HEK293T (cell line): Measurements from ENCODE around the gene ERBB2.

Experiments
- BHLHE40 ChIP-seq: fragments of 450-650 bp; IDR thresholded peaks from 2 replicates; pipeline ENCODE4 v1.6.1; 2016; ENCODE audit warnings: mild to moderate bottlenecking, moderate library complexity, borderline replicate concordance
- CTBP1 ChIP-seq: fragments of 450-650 bp; IDR thresholded peaks from 2 replicates; pipeline ENCODE4 v1.6.1; 2016; ENCODE audit warnings: borderline replicate concordance
- FOXA1 ChIP-seq: fragments of 450-650 bp; IDR thresholded peaks from 2 replicates; pipeline ENCODE4 v1.6.1; 2016; ENCODE audit warnings: mild to moderate bottlenecking
- FOXK2 ChIP-seq: fragments of 450-650 bp; IDR thresholded peaks from 2 replicates; pipeline ENCODE4 v1.6.1; 2016; ENCODE audit warnings: mild to moderate bottlenecking
- FOXM1 ChIP-seq: fragments of 450-650 bp; IDR thresholded peaks from 2 replicates; pipeline ENCODE4 v1.6.1; 2017; ENCODE audit warnings: mild to moderate bottlenecking, borderline replicate concordance
- HDGF ChIP-seq: fragments of 450-650 bp; IDR thresholded peaks from 2 replicates; pipeline ENCODE4 v1.6.1; 2017; ENCODE audit warnings: antibody characterized with exemption, borderline replicate concordance
- LEF1 ChIP-seq: fragments of 450-650 bp; IDR thresholded peaks from 2 replicates; pipeline ENCODE4 v1.6.1; 2017; ENCODE audit warnings: mild to moderate bottlenecking, borderline replicate concordance
- NFRKB ChIP-seq: fragments of 450-650 bp; IDR thresholded peaks from 2 replicates; pipeline ENCODE4 v1.6.1; 2016; ENCODE audit warnings: mild to moderate bottlenecking, moderate library complexity
- SP1 ChIP-seq: fragments of 450-650 bp; IDR thresholded peaks from 2 replicates; pipeline ENCODE4 v1.6.1; 2017
- SUZ12 ChIP-seq: fragments of 450-650 bp; IDR thresholded peaks from 2 replicates; pipeline ENCODE4 v1.6.1; 2016; ENCODE audit warnings: mild to moderate bottlenecking
- TARDBP ChIP-seq: fragments of 450-650 bp; IDR thresholded peaks from 2 replicates; pipeline ENCODE4 v1.6.1; 2016
- ZNF384 ChIP-seq: fragments of 450-650 bp; IDR thresholded peaks from 2 replicates; pipeline ENCODE4 v1.6.1; 2016
- TF ChIP-seq, protein P1 (sequence below): fragments of 450-650 bp; IDR thresholded peaks from 2 replicates; pipeline ENCODE4 v1.6.1; 2016

DNA sequence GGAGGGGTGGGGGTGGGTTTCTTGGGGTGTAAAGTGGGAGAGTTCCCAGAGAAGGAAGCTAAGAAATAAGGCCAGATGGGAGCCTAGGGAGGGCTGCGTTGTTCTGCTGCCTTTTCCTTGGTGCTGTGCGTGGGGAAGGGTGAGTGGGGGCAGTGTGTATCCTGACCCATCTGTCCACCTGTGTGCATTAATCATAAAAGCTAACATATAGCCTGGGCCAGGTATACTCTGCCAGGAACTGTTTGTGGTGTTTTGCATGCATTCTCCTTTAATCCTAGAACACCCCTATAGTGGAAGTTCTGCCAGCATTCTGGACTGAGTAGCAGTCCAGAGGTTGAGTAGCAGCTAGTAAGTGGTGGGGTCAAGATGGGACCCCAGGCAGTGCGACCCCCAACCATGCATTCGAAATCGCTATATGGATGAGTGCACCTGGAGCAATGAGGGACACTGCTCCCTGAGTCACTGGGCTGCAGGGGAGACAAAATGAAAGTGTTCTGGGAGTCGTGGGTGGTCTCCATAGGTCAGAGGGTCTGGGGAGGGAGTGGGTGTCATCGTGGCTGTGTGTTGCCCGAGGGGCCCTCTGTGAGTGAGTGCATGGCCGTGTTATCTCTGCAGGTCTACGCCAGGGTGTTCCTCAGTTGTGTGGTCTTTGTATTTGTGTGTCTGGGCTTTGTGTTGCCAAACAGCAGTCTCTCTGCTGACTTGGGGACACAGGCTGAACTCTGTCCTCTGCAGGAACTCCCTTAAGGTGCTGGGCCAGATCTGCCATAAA, 1.3 kb downstream of the ERBB2 start:
- TF ChIP-seq FOXA1 (no peak), FOXK2 (no peak), CTBP1 (no peak), SP1 (no peak), ZNF384 (no peak), TARDBP (no peak), HDGF (no peak), SUZ12 (no peak), BHLHE40 (no peak), FOXM1 (no peak), NFRKB (no peak), LEF1 (no peak)
- TF ChIP-seq, protein P1, sequence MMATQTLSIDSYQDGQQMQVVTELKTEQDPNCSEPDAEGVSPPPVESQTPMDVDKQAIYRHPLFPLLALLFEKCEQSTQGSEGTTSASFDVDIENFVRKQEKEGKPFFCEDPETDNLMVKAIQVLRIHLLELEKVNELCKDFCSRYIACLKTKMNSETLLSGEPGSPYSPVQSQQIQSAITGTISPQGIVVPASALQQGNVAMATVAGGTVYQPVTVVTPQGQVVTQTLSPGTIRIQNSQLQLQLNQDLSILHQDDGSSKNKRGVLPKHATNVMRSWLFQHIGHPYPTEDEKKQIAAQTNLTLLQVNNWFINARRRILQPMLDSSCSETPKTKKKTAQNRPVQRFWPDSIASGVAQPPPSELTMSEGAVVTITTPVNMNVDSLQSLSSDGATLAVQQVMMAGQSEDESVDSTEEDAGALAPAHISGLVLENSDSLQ = no peak
